NOMO-1 (cell line): ENCODE data around the gene SDF4.
"Not testable (repeated sequence)": the region's sequence is repeated elsewhere in the genome, so short reads cannot be mapped to it uniquely, and the experiment has no call there.

ENCODE experiments used
- DNase-seq, 2 experiments: peaks; one replicate each; lab custom pipeline; 2025; ENCODE audit not compliant: unreplicated experiment in 2 of 2; lab: John Stamatoyannopoulos, UW

Gene SDF4

DNA sequence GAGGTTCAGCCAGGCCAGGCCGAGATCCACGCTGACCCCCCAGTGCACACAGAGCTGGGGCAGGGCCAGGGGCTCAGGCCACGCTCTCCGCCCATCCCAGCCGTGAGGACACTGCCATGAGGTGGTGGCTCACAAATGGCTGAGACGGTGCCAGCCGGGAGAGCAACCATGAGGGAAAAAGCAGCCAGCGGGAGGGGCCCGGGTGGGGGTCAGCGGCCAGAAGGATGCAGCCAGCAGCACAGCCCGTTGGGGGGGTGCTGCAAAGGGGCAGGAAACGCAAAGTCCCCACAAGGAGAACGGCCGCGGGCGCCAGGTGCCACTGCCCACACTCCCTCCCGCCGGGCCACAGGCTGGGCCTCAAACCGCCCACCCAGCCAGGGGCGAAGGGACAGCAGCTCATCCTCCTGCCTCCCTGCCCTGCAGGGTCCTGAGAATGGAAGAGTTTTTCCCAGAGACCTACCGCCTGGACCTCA is 49.8 kb downstream of the SDF4 start:
- no peak for DNase-seq

DNA sequence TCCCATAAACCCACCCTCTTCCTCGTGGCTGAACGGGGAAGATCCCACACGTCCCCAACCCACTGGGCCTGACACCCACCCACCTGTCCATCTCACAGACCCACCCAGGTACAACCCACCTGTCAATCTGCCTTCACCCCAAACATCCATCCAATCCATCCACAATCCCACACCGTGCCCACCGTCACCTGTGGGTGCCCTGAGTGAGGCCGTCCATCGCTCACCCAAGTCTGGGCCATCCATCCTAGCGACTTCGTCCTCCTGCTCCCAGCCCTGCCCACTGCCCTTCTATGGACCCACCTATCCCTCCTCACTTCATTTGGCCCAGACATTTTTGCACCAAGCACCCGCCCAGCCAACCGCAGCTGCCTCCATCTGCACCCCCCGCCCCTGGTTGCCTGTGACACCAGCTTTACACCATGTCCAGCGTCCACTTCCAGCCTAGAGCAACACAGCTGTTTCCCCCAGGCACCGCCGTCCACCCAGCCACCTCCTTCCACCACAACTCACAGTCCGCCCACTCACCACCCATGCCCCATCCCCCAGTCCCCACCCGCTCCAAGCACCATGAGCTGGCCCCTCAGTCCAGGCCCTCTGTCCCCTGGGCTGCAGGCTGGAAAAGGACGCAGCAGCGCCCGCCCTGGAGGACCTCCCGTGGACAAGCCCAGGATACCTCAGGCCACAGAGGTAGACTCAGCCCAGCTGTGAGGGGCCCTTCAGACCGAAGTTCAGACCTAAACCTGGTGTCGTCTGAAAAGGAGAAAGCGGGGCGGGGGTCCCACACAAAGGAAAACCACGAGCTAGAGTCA is 50.5 kb downstream of the SDF4 start:
- no peak for DNase-seq

DNA sequence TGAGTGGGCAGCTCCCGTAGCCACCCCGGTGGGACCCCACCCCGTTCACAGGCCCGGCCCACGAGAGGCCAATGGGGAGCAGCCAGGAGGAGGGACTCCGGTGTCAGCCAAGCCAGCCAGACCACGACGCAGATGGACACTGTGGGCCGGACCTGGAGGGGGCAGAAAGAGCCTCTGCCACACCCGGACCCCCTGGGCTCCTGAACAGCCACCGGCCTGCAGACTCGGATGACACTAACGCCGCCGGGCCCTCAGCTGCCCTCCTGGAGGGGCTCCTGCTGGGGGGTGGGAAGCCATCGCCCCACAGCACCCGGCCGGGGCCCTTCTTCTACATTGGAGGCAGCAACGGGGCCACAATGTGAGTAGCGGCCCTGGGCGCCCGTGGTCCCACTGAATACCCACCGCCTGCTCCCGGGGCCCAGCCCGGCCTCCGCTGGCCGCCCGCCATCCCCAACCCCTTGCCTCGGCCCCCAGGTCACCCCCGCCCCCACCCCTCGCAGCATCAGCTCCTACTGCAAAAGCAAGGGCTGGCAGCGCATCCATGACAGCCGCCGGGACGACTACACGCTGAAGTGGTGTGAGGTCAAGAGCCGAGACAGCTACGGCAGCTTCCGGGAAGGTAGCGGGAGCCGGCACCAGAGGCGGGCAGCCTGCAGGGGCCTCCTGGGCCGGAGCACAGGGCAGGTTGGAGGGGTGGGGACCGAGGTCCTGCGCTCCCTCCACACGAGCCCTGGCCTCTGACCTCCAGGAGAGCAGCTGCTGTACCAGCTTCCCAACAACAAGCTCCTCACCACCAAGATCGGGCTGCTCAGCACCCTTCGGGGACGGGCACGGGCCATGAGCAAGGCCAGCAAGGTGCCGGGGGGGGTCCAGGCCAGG is 51.6 kb downstream of the SDF4 start:
- DNase-seq = no peak

DNA sequence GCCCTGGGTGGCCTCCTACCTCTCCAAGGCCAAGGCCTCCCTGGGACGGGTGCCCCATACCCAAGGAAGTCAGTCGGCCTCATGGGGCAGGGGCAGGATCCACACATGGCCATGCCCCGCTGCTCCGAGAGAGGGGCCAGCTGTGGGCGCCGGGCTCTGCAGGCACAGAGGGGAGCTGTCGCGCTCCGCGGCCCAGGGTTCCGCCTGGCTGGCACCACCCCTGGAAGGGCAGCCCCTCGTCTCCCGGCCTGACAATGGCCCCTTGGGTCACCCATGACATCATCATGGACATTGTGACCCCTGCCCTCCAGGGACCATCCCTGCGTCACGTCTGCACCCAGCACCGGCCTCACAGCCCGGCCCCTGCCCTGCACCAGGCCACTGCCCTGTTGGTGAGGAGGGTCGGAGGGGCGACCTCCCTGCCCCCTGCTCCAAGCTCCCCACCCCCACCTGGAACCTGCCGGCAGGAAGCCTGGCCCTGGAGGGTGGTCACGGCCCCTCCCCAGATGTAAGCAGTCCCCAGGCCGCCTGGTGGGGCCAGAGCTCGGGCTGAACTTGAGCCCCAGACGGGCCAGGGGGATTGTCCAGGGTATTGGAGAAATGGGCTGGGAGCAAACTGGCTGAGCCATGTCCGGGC is 52.3 kb downstream of the SDF4 start:
- DNase-seq = no peak

DNA sequence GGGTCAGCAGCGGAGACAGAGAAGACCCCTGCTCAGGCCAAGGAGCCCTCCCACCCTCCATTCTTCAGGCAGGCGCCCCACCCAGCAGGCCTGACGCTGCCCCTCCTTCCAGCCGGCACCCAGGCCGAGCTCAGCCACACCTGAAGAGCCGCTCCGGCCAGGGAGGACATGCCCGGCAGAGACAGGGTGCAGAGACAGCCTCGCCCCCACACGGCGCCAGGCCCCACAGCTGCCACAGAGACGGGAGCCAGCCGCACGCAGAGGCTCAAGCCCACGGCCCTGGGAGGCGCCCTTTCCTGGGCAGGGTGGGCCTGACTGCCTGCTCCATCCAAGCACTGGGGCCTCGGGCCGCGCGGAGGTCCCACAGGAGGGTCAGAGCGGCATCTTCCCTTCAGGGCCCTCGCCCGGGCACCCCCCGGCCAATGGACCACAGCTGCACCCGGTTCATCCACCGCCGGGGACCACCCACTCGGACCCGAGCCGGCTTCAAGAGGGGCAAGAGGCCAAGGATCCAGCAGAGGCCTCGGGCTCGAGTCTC is 52.9 kb downstream of the SDF4 start:
- no peak for DNase-seq

DNA sequence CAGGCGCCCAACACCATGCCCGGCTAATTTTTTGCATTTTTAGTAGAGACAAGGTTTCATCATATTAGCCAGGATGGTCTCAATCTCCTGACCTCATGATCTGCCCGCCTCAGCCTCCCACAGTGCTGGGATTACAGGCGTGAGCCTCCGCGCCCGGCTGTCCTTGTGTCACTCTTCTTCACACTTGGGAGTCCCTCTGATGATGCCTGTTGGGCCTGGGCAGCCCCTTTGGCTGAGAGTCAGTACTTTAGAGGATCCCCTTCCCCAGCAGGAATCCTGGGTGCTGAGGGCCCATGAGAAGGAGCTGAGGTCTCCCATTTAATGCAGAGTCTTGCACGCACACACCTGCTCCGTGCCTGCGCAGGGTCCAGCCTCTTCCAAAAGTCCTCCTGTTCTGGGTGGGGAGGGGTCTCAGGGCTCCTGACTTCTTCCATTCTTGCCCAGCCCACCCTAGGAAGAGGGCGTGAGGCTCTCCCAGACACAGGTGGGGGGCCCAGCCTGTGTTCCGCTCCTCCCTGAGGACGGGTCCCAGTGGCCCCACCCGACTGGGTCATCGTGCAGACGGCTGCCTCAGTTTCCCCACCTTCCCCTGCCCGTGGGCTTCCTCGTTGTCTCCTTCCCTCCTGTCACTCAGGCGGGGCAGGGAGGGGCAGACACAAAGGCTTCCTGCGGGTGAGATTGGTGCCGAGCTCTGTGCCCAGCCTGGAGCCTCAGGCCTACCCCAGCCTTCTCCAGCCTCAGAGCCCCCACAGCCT is 54.2 kb downstream of the SDF4 start:
- no peak for DNase-seq

DNA sequence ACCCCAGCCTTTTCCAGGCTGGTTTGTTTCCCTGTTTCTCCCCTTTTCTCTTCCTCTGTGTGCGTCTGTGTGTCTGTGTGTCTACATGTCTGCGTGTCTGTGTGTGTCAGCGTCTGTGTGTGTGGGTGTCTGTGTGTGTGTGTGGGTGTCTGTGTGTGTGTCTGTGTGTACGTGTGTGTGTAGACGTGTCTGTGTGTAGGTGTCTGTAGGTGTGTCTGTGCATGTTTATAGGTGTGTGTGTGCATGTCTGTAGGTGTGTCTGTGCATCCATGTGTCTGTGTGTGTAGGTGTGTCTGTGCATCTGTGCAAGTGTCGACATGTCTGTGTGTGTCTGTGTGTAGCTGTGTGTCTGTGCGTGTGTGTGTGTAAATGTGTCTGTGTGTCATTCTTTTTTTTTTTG is 54.9 kb downstream of the SDF4 start:
- DNase-seq = no peak

DNA sequence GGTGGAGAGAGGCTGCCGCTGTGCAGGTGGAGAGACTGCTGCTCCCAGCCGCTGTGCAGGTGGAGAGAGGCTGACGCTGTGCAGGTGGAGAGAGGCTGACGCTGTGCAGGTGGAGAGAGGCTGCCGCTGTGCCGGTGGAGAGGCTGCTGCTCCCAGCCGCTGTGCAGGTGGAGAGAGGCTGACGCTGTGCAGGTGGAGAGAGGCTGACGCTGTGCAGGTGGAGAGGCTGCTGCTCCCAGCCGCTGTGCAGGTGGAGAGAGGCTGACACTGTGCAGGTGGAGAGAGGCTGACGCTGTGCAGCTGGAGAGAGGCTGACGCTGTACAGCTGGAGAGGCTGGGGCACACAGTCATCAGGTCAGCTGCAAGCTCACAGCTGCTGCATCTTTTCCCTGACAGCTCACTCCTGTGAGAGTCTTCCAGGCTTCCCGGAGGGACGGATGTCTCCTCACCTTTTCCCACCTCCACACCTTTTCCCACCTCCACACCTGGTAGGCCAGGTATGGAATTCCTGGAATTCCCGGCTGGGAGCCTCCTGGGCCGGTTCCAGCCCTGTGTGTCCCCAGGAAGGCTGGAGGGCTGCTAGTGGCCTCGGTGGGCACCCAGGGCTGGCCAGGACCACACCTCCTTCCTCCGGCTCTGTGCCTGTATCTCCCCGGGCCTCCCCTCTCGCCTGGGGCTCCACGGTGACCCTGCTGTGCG is 55.6 kb downstream of the SDF4 start:
- not testable (repeated sequence) for DNase-seq

DNA sequence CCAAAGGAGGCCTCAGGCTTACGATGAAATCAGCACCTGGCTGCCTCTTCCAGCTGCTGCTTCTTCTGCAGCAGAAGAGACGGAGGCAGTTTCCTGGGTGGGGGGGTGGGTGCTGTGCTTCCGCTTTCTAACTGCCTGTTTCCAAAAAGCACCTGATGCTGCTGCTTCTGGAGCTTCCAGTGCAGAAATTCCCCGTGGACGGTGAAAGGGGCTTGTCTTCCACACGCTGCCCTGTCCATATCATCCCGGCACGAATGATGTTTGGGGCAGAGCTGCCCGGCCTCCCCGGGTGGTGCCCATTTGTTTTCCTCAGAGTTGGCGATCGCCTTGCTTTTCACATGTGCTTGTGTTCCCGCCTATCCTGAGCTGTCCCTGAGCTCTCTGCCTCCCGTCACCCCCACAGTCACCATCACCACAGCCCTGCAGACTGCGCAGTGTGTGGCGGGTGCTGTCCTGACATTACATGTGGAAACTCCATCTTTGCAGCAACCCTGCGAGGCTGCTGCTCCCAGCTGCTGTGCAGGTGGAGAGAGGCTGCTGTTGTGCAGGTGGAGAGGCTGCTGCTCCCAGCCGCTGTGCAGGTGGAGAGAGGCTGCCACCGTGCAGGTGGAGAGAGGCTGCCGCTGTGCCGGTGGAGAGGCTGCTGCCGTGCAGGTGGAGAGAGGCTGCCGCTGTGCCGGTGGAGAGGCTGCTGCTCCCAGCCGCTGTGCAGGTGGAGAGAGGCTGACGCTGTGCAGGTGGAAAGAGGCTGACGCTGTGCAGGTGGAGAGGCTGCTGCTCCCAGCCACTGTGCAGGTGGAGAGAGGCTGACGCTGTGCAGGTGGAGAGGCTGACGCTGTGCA is 56.4 kb downstream of the SDF4 start:
- no peak for DNase-seq

DNA sequence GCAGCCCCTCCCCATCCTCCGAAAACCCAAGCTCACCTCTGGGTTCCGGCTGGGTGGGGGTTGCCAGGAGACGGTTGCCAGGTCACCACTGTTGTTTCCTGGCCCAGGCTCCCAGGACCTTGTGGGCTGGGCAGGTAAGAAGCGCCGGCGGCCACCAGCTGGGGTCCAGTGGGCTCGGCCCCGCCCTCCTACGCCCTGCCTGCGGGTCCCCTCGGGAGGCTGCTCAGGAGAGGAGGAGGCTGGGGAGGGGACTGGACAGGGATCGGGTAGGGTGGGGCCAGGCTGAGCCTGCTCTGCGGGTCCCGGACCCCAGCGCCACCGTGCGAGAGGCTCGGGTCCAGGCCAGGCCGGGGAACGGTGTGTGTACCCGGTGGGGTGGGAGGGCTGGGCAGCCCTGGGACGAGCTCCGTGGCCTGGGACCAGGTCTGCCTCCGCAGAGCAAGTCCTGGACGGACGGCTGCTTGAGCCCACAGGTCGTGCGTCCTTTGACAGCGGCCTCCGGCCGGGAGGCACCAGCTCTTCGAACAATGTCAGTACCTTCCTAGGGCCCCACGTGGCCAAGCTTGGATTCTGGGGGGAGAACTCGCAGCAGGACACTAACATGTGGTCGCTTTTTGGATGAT is 57.9 kb downstream of the SDF4 start, which contains the start of gene TTLL10:
TSS of gene TTLL10 (plus strand) at position 88 of the 623 bp plus-strand sequence. CDS start 5,336 bp downstream, outside the sequence.
- DNase-seq = no peak

DNA sequence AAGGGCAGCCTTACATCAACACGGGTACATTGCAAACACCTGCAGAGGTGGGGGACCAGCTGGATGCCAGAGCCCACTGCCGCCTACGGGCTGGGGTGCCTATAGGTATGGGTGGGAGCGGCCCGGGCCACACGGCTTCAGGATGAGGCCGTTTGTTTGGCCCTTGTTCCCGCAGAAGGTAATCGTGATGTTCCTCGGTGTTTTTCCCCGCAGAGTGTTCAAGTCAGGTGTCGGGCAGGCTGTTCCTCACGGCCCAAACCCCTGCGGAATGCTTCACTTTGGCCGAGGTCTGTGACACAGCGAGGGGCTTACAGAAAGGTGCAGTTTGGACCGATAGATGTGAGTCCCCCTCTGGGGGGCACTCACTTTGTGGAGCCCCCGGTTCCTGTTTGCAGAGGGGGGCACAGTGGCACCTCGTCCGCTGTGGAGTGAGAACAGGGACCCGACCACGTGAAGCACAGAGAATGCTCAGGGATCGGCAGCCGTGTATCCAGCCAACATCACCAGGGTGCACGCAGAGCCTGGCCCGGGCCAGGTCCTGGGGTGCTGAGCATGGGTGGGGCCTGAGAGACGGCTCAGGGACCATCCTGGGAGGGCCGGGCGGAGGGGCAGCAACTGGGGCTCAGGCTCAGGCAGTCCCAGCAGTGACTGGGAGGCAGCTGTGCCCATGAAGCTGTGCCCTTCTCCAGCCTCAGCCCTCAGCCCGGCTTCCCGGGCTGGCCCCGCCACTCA is 58.6 kb downstream of the SDF4 start:
- no peak for DNase-seq

DNA sequence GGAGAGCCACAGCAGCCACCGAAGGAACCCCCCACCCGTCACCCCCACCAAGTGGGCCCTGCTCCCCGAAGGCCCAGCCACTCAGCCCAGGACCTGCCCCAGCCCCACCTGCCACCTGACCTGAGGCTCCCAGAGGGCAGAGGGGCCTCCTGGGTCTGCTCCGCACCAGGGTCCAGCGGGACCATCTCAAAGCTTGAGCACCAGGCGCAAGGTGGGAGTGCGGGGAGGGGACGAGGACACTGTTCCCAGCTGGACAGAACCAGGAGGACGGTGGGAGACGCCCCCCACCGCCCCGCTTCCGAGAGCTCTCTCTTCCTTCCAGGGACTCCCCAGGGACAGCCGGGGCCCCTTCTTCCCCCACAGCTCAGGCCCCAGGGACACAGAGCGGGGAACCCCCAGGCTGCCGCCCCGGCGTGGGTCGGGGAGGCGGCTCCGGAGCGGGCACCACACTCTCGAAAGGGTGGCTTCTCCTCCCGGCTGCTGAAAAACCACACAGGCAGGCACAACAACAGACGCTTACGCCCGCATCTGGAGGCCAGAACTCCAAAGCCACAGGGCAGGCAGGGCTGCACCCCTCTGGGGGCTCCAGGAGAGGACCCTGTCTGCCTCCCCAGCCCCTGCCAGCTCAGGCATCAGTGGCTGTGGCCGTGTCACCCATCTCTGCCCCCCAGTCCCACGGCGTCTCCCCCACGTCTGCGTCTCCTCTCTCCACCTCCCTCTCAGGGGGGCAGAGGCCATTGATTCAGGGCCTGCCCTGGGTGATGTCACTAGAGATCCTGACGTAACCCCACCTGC is 60.1 kb downstream of the SDF4 start:
- no peak for DNase-seq

DNA sequence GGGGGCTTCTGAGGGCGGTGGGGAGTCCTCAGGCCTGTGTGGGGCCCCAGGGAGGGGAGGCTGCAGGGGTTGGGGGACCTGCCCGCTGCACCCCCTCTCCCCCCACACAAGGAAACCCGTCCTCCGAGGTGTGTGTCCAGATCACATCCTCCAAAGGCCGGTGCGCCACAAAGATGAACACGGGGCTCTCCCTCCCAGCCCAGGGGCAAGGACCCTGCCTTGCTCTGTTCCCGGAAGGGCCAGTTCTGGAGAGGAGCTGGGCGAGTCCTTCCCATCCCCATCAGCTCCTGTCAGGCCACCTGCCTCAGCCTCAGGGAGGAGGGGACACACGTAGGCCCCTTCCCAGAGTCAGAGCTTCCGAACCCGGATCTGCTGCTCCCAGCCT is 60.6 kb downstream of the SDF4 start:
- DNase-seq = no peak

DNA sequence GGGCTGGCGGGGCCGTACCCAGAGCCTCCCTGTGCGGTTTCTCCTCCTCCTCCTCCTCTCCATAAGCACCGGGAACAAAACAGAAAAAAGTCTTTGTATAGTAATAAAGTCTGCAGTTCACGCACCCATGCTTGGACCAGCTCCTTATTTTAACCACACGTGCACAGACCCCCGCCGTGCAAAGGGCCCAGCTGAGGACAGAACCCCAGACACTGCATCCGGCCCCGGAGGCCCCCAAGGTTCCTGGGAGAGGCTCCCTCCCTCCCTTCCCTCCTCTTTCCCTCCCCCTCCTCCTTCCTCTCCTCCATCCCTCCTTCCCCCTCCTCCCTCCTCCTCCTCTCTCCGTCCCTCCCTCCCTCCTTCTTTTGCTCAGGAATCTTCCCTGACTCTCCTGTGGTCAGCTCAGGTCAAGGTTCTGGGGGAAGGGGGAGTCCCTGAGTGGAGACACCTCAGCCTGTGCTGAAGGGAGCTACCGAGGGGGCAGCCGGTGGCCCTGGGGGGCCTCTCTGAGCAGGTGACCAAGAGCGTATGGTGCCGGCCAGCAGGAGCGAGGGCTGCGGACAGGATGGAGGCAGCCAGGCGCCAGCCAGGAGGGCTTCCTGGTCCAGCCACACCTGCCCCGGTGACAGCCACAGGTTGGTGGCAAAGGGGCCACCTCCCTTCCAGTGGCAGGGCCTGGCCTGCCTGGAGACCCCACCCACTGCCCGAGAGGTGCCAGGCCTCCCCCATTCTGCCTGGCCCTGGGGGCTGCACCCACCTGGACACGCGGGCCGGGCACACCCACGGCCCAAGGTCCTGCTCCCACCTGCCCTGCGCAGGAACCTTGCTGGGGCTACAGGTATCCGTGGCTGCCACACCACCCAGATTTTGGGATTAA is 61.3 kb downstream of the SDF4 start:
- no peak for DNase-seq

DNA sequence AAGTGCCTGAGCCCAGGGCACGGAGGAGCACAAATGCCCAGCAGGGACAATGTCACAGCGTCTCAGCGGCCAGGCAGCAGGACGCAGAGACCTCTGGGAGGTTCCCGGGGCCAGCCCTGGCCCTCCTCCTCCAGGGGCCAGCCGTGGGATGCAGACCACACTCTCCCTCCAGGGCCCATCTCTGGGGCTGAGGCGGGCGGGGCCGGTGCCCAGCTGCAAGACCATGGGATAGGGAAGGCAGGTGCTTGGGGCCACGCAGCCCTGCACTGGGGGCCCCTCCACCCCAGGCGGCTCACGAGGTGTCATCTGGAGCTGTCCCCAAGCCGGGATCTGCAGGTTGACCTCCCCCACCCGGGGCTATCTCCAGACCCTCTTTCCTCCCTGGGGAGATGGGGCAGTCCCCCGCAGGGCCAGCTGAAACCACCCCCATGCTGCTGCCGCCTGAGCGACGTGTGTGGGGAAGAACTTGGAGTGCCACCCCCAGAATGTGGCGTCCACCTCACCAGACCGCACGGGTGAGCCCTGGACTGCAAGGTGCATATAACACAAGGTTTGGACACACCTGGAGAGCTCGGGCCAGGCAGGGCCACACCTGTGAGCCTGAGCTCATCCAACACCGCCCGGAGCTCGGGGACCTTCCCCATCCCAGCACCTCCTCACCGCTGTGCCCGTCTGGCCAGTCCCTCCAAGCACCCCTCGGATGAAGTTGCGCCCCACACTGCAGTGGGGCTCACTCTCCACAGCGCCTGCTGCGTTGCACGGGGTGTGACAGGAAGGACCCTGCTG is 62.2 kb downstream of the SDF4 start:
- no peak for DNase-seq
